Mucosa of descending colon (tissue), 3 donors: ENCODE data around the gene FTCD. TPM values are rescaled to one million over a fixed set of nuclear protein-coding genes. Genes with fewer than 3 reads are reported as not detected.

ENCODE experiments used
- ATAC-seq: fragments of 200-7000 bp; cut with Tn5 transposase; one replicate; pipeline ENCODE4 v1.9.1; 2020; ENCODE audit warnings: mild to moderate bottlenecking, moderate library complexity
- DNase-seq, 3 donors: peaks; one replicate each; pipeline ENCODE4 v3.0.0-alpha.2; 2020
- H3K36me3 ChIP-seq: fragments of 200-600 bp; one replicate; pipeline ENCODE4 v1.8.0; 2021; ENCODE audit warnings: low read depth, mild to moderate bottlenecking
- H3K4me1 ChIP-seq: fragments of 200-600 bp; one replicate; pipeline ENCODE4 v1.8.0; 2021; ENCODE audit warnings: low read depth, mild to moderate bottlenecking
- H3K4me3 ChIP-seq: fragments of 200-600 bp; one replicate; pipeline ENCODE4 v1.8.0; 2021; ENCODE audit warnings: mild to moderate bottlenecking
- H3K9me3 ChIP-seq: fragments of 200-600 bp; one replicate; pipeline ENCODE4 v1.8.0; 2021; ENCODE audit warnings: mild to moderate bottlenecking
- CTCF ChIP-seq: fragments of 200-600 bp; IDR thresholded peaks from one replicate; pipeline ENCODE4 v1.8.0; 2022; ENCODE audit warnings: antibody characterized with exemption, mild to moderate bottlenecking
- intact Hi-C, 2 donors: fragments of 100-400 bp; cut with DNase I in 1 of 2; cut with micrococcal nuclease in 1 of 2; formaldehyde crosslinking; loops; one replicate each; pipeline versions ENCODE4 v1.11.0 to v1.11.1; 2022; cut with DNase I, micrococcal nuclease
- total RNA-seq, 3 donors: library from RNA; stranded (reverse); fragmentation: NEBNext Ultra II Directional in 2 of 3; extraction: Animal tissue kit (Norgen Biotek cat#: 25700) in 2 of 3; gene quantifications; one replicate each; pipeline versions ENCODE4 v1.2.1 to v1.2.4, GENCODE V29; 2021 to 2023
- donor health status: DM: no; HTN: no; CAD: no; lungs with moderate emphysema.
- donor health status: DM: no; HTN: no; CAD: no.
- donor health status: DM: no; HTN: yes; CAD: no.

The FTCD gene
- total RNA-seq, 3 donors from 2014 or later = 0.36 to 2.1 TPM; not detected in 1

GRCh38 chr21:46092811-46093667 is 62.3 kb downstream of the FTCD start:
- no peaks in the 10 kb centered on the region for H3K36me3 ChIP-seq
- DNase-seq = peak in 1 of 3 donors; percentile 40
- intact Hi-C loops = no loop called here
- no peaks in the 10 kb centered on the region for H3K9me3 ChIP-seq
- H3K4me1 ChIP-seq = no peaks in the 10 kb centered on the region
- no peak for TF ChIP-seq CTCF
- no peak for ATAC-seq
- no peak overlapping the region for H3K4me3 ChIP-seq

- H3K4me3 ChIP-seq = no peak overlapping the region
- no peaks in the 10 kb centered on the region for H3K4me1 ChIP-seq
- H3K9me3 ChIP-seq = no peaks in the 10 kb centered on the region
- intact Hi-C loops = no loop called here
- TF ChIP-seq CTCF = no peak
- ATAC-seq (peak; percentile 70), DNase-seq (peak in 2 of 3 donors; percentile 60 to 62)
- no peaks in the 10 kb centered on the region for H3K36me3 ChIP-seq
Measured at GRCh38 chr21:46092026-46092764, 63.2 kb downstream of the FTCD start.

- DNase-seq = no peak
- intact Hi-C loops = no loop called here
- Histone ChIP-seq H3K36me3 (no peaks in the 10 kb centered on the region), H3K4me3 (no peak overlapping the region), H3K9me3 (no peaks in the 10 kb centered on the region), H3K4me1 (no peaks in the 10 kb centered on the region)
- TF ChIP-seq CTCF = no peak
- ATAC-seq = peak; percentile 11
Measured at GRCh38 chr21:46091631-46092025, 63.8 kb downstream of the FTCD start.

- Histone ChIP-seq H3K4me3 (no peak overlapping the region), H3K9me3 (no peaks in the 10 kb centered on the region), H3K36me3 (no peaks in the 10 kb centered on the region), H3K4me1 (no peaks in the 10 kb centered on the region)
- ATAC-seq (no peak), DNase-seq (peak in 1 of 3 donors; percentile 17)
- intact Hi-C loops = no loop called here
- no peak for TF ChIP-seq CTCF
Measured at GRCh38 chr21:46091118-46091517, 64.3 kb downstream of the FTCD start.

GRCh38 chr21:46089285-46089684 is 66.1 kb downstream of the FTCD start:
- no peak for ATAC-seq
- no peak for TF ChIP-seq CTCF
- intact Hi-C loops = no loop called here
- H3K9me3 ChIP-seq = no peaks in the 10 kb centered on the region
- peak in 1 of 3 donors; percentile 13 for DNase-seq
- no peaks in the 10 kb centered on the region for H3K4me1 ChIP-seq
- no peak overlapping the region for H3K4me3 ChIP-seq
- no peaks in the 10 kb centered on the region for H3K36me3 ChIP-seq
